Measurements from ENCODE around the gene C1orf56. TPM values are rescaled to one million over a fixed set of nuclear protein-coding genes. Genes with fewer than 3 reads are reported as not detected.

The C1orf56 gene
- total and polyA plus RNA-seq, 2 of the 13 experiments (the other 11 are each of a cell fraction or from before 2014, with no cell fraction given), result 1.5 to 3.2 TPM

- TF ChIP-seq, protein P1, sequence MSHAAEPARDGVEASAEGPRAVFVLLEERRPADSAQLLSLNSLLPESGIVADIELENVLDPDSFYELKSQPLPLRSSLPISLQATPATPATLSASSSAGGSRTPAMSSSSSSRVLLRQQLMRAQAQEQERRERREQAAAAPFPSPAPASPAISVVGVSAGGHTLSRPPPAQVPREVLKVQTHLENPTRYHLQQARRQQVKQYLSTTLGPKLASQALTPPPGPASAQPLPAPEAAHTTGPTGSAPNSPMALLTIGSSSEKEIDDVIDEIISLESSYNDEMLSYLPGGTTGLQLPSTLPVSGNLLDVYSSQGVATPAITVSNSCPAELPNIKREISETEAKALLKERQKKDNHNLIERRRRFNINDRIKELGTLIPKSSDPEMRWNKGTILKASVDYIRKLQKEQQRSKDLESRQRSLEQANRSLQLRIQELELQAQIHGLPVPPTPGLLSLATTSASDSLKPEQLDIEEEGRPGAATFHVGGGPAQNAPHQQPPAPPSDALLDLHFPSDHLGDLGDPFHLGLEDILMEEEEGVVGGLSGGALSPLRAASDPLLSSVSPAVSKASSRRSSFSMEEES (CRISPR knock-in tag; IDR thresholded peaks at IDR 0.05), result no peak
- TF ChIP-seq RELA (CRISPR knock-in tag; IDR thresholded peaks at IDR 0.05) (no peak), ZFYVE20 (CRISPR knock-in tag; IDR thresholded peaks at IDR 0.05; ENCODE audit: borderline replicate concordance, low read depth) (0 out of 2 replicates have a peak, but pooled peaks have one; percentile 16), NCOA2 (CRISPR knock-in tag; IDR thresholded peaks at IDR 0.05) (peak; percentile 29; the same call in 1 of the 2 replicates), SRY (CRISPR knock-in tag; IDR thresholded peaks at IDR 0.05) (peak; percentile 56; the same call in 1 of the 2 replicates), HMGXB4 (CRISPR knock-in tag; IDR thresholded peaks at IDR 0.05; ENCODE audit: borderline replicate concordance in 1 of 2, low read depth in 1 of 2) (peak; percentile 89 to 93), SMC3 (IDR thresholded peaks at IDR 0.05; ENCODE audit: low read length) (0 out of 2 replicates have a peak, but pooled peaks have one; percentile 51), KDM5B (CRISPR knock-in tag; IDR thresholded peaks at IDR 0.05; ENCODE audit: borderline replicate concordance) (peak; percentile 64; the same call in 1 of the 2 replicates), MXD4 (CRISPR knock-in tag; IDR thresholded peaks at IDR 0.05) (0 out of 2 replicates have a peak, but pooled peaks have one; percentile 31), PRMT3 (CRISPR knock-in tag; IDR thresholded peaks at IDR 0.05; ENCODE audit: borderline replicate concordance, low read depth) (0 out of 2 replicates have a peak, but pooled peaks have one; percentile 15), NFAT5 (CRISPR knock-in tag; IDR thresholded peaks at IDR 0.05) (no peak)
- TF ChIP-seq, protein P2, sequence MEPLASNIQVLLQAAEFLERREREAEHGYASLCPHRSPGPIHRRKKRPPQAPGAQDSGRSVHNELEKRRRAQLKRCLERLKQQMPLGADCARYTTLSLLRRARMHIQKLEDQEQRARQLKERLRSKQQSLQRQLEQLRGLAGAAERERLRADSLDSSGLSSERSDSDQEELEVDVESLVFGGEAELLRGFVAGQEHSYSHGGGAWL (CRISPR knock-in tag; IDR thresholded peaks at IDR 0.05), result peak; percentile 76; the same call in 1 of the 2 replicates
- TF ChIP-seq, protein P3, sequence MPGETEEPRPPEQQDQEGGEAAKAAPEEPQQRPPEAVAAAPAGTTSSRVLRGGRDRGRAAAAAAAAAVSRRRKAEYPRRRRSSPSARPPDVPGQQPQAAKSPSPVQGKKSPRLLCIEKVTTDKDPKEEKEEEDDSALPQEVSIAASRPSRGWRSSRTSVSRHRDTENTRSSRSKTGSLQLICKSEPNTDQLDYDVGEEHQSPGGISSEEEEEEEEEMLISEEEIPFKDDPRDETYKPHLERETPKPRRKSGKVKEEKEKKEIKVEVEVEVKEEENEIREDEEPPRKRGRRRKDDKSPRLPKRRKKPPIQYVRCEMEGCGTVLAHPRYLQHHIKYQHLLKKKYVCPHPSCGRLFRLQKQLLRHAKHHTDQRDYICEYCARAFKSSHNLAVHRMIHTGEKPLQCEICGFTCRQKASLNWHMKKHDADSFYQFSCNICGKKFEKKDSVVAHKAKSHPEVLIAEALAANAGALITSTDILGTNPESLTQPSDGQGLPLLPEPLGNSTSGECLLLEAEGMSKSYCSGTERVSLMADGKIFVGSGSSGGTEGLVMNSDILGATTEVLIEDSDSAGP (CRISPR knock-in tag; IDR thresholded peaks at IDR 0.05; ENCODE audit: borderline replicate concordance), result peak; percentile 78
- TF ChIP-seq, protein P4, sequence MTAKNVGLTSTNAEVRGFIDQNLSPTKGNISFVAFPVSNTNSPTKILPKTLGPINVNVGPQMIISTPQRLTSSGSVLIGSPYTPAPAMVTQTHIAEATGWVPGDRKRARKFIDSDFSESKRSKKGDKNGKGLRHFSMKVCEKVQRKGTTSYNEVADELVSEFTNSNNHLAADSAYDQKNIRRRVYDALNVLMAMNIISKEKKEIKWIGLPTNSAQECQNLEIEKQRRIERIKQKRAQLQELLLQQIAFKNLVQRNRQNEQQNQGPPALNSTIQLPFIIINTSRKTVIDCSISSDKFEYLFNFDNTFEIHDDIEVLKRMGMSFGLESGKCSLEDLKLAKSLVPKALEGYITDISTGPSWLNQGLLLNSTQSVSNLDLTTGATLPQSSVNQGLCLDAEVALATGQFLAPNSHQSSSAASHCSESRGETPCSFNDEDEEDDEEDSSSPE (CRISPR knock-in tag; IDR thresholded peaks at IDR 0.05), result peak; percentile 11; the same call in 1 of the 2 replicates
Measured at GRCh38 chr1:151047925-151048644, 534 bp downstream of the C1orf56 start (continued).
